Stimulated activated CD4-positive, alpha-beta T cell treated with anti-CD3 and anti-CD28 coated beads, Interleukin-2, amount 100 ng/mL, for 4 hours (primary cell): ENCODE data around the gene CCNB2.
"Not testable (repeated sequence)": the region's sequence is repeated elsewhere in the genome, so short reads cannot be mapped to it uniquely, and the experiment has no call there.

ENCODE experiments used
- DNase-seq: peaks from one replicate; pipeline ENCODE4 v3.0.0-alpha.2; 2020; ENCODE audit warnings: low read depth

CCNB2 gene

DNA sequence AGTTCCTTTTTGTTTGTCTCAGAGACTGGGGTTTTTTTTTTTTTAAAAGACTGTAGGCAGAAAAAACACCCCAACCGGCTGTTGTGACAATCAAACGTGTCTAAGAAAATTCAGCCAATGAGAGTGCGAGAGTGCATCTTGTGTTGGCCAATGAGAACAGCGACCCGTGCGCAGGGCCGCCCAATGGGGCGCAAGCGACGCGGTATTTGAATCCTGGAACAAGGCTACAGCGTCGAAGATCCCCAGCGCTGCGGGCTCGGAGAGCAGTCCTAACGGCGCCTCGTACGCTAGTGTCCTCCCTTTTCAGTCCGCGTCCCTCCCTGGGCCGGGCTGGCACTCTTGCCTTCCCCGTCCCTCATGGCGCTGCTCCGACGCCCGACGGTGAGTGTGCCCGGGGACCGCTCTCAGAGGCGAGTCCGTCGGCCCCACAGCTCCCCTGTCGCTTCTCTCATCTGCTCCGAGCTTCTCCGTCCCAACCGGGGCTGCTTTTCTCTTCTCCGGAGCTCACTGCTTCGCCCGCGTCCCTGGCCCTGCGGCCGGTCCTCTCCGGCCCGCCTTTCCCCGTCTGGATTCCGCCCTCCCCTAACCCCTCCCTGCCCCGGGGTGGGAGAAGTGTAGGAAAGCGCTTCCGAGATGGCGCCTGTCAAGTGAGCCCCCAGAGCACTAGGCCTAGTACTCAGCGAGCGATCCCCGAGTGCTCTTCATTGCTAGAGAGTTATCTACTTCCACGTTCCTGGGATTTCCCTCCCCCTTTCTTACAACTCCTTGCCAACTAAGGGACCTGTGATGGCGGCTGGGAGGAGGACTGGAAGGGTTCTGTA, at the start of gene CCNB2:
TSS of gene CCNB2 (plus strand) at position 235 of the 821 bp plus-strand sequence. CDS start at position 358, 123 bp downstream.
- peak; percentile 61 for DNase-seq

DNA sequence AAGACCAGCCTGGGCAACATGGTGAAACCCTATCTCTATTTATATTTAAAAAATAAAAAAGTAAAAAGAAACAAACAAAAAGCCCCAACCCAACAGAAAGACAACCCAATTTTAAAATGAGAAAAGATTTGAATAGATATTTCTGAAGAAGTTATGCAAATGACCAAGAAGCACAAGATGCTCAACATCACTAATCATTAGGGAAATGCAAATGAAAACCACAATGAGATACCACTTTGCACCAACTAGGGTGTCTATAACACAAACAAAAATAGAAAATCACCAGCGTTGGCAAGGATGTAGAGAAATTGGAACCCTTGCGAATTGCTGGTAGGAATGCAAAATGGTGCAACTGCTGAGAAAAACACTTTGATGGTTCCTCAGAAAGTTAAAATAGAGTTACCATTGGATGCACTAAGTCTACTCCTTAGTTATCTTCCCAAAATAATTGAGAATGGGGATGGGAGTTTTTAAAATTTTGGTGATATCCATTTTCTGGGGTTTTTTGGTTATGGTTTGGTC, 45.8 kb upstream of the CCNB2 start:
- no peak for DNase-seq

GRCh38 chr15:59060348-59060747, 44.6 kb upstream of the CCNB2 start:
- DNase-seq: no peak

GRCh38 chr15:59063042-59063441, 41.9 kb upstream of the CCNB2 start:
- DNase-seq: no peak

GRCh38 chr15:59069430-59069829, 35.5 kb upstream of the CCNB2 start:
- DNase-seq: no peak

DNA sequence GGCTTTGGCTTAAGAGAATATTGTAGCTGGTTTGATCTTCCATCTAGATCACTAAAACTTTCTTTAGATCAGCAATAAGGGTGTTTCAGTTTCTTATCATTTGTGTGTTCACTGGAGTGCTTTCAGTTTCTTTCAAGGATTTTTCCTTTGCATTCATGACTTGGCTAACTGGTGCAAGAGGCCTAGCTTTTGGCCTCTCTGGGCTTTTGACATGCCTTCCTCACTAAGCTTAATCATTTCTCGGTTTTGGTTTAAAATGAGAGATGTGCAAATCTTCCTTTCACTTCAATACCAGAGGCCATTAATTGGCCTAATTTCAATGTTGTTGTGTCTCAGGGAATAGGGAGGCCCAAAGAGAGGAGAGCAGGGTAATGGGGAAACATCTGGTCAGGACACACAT, 30.3 kb upstream of the CCNB2 start:
- DNase-seq: no peak

GRCh38 chr15:59087731-59088130, 17.2 kb upstream of the CCNB2 start:
- no peak for DNase-seq

DNA sequence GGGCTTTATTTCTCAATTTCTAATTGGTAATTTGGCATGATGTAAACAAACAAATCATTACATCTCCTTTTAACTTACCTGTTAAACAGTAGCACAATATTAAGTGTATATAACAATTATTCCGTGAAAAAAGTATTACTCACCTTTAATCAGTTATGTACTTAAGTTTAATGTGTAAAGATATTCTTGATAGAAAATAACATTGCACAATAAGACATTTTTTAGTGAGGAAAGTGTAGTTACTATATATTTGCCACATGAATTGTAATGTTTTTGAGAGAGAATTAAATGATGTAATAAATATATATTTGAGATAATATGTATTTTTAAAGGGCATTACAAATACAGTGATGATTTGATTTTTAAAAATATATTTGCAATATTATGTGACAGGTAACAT, 10.9 kb upstream of the CCNB2 start:
- DNase-seq: no peak

GRCh38 chr15:59096429-59096828, 8.5 kb upstream of the CCNB2 start:
- no peak for DNase-seq

DNA sequence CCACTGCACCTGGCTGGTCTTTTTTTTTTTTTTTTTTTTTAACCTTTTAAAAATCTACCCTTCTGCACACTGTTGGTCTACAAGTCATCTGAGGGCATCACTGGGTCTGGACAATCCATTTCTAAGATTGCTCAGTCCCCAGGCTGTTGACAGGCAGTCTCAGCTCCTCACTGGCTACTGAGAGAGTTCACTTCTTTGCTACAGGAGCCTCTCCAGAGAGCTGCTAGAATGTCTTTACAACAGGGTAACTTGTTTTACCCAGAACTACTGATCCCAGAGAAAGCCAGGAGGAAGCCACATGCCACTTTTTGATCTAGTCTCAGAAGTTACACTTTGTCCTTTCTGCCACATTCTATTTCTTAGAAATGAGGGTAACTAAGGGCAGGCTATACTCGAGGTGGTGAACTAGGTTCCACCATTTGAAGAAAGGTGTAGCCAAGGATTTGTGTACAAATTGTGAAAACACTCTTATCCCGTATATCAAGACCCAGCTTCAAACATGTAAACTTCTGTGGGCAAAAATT, 5.7 kb upstream of the CCNB2 start:
- DNase-seq: no peak

- no peak for DNase-seq
These were observed 389 bp upstream of the CCNB2 start for GRCh38 chr15:59104602-59104911.

- DNase-seq: no peak
These were observed 908 bp downstream of the CCNB2 start for GRCh38 chr15:59105854-59106253.

GRCh38 chr15:59111251-59111650, 6.3 kb downstream of the CCNB2 start:
- no peak for DNase-seq

DNA sequence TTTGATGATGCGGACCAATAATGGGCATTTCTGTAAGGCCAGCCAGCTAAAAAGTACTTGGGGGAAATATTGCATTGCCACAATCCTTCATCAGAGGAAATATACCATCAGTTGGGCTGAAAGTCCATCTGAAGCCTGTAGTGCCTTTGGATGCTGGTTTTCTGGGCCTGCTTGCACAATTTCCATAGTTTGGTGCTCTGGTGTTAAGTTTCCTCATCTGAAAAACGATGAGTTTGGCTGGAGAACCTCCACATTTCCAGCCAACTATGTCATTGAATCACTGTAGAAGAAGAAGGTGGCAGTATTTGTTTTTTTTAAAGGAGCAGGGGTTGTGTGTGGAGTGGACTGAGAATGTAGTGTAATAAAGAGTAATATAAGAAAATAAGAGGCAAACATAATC, 10.1 kb downstream of the CCNB2 start:
- DNase-seq: no peak

- no peak for DNase-seq
These were observed 11.2 kb downstream of the CCNB2 start for GRCh38 chr15:59116141-59116540.

DNA sequence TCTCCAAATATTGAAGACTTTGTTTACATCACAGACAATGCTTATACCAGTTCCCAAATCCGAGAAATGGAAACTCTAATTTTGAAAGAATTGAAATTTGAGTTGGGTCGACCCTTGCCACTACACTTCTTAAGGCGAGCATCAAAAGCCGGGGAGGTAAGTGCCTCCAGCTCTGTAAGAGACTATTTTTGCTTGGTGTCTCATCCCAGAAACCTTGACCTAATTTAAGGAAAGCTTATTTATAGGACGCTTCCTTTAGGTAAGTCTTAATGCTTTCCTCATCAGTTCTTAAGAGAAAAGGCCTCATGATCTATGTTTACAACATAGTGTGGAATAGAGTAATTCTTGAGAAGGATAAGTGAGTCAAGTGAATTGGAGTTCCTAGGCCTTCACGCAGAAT, 11.8 kb downstream of the CCNB2 start:
- DNase-seq: no peak

GRCh38 chr15:59119625-59120024, 14.7 kb downstream of the CCNB2 start:
- no peak for DNase-seq

DNA sequence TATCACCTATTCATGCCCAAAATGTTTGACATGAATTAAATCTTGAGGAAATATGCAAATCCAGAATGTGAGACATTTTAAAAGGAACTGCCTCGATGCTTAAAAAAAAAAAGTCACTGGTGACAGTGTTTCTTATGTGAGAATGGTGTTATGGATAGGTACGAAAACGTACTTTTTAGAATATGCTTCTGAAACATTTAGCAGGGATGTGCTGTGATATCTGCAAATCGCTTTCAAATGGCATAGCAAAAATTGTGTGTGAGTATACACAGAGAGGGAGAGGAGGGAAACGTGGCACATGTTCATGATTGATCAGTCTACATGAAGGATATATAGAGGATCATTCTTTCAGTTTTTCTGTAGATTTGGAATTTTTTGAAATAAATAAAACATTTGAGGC, 16.0 kb downstream of the CCNB2 start:
- no peak for DNase-seq

- no peak for DNase-seq
These were observed 19.3 kb downstream of the CCNB2 start for GRCh38 chr15:59124261-59124660.

GRCh38 chr15:59125683-59126082, 20.7 kb downstream of the CCNB2 start:
- not testable (repeated sequence) for DNase-seq

DNA sequence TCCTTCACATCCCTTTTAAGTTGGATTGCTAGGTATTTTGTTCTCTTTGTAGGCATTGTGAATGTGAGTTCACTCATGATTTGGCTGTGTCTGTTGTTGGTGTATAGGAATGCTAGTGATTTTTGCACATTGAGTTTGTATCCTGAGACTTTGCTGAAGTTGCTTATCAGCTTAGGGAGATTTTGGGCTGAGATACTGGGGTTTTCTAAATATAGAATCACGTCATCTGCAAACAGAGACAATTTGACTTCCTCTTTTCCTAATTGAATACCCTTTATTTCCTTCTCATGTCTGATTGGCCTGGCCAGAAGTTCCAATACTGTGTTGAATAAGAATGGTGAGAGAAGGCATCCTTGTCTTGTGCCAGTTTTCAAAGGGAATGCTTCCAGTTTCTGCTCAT, 22.3 kb downstream of the CCNB2 start:
- not testable (repeated sequence) for DNase-seq

DNA sequence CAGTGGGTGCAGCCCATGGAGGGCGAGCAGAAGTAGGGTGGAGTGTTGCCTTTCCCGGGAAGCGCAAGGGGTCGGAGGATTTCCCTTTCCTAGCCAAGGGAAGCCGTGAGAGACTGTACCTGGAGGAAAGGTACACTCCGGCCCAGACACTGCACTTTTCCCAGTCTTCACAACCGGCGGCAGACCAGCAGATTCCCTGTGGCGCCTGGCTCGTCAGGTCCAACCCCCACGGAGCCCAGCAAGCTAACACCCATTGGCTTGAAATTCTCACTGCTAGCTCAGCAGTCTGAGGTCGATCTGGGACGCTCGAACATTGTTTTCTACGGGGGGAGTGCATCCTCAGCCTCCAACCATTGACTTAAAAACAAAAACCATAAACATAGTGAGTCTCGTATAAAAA, 26.5 kb downstream of the CCNB2 start:
- DNase-seq: no peak

- DNase-seq: no peak
These were observed 27.1 kb downstream of the CCNB2 start for GRCh38 chr15:59131969-59132562.
